ENCODE data around the gene GPR107.

GPR107 gene

DNA sequence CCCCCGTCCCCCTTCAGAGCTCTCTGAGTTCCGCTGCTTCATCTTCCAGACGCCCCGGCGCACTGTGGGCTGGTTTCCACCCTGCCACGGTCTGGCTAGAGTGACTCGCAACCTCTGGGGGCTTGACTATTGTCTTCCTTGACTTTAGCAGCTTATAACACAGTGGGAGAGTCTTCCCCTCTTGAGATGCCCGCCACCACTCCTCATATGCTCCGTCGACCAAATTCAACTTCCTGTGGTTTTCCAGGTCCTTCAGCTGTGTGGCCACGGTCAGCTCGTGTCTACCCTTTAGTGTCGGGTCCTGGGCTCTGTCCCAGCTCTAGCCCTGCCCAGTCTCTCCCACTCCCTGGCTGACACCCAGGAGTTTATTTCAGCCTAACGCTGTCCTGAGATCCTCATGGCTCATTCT is 90.3 kb downstream of the GPR107 start:
- no peak overlapping the region for H3K23ac ChIP-seq (ENCODE audit: low read length)
- H2AK5ac ChIP-seq (ENCODE audit: low read length): no peak overlapping the region
- H3K4ac ChIP-seq (ENCODE audit: low read depth, low read length): no peak overlapping the region
- H3K27ac ChIP-seq (ENCODE audit: low read depth, low read length): no peak overlapping the region
- H3K4me1 ChIP-seq (ENCODE audit: control insufficient read depth, low read depth, low read length): peaks cover 5% of the 10 kb centered on the region
- H3K36me3 ChIP-seq (ENCODE audit: control insufficient read depth, insufficient read depth, low read length): no peaks in the 10 kb centered on the region
- H3K79me1 ChIP-seq (ENCODE audit: low read length): no peaks in the 10 kb centered on the region
- H2BK15ac ChIP-seq (replicated peaks; ENCODE audit: low read depth): no peak overlapping the region
- H3K27me3 ChIP-seq (ENCODE audit: insufficient read depth, low read length, poor library complexity): no peaks in the 10 kb centered on the region
- no peak overlapping the region for H3K9ac ChIP-seq (ENCODE audit: low read length)
- H4K8ac ChIP-seq (ENCODE audit: low read depth, low read length): no peak overlapping the region
- H3K4me3 ChIP-seq (ENCODE audit: low read length): no peak overlapping the region
- no peak for DNase-seq
- H4K5ac ChIP-seq (ENCODE audit: low read length): no peak overlapping the region
- H3K79me2 ChIP-seq (ENCODE audit: control insufficient read depth, insufficient read depth, low read length): no peaks in the 10 kb centered on the region
- no peak overlapping the region for H3K4me2 ChIP-seq (ENCODE audit: low read length)
- no peak overlapping the region for H2BK5ac ChIP-seq (ENCODE audit: low read length)
- peak overlapping the region; percentile 5 for H3K18ac ChIP-seq (ENCODE audit: low read length)
- H2BK120ac ChIP-seq (ENCODE audit: low read depth, low read length): no peak overlapping the region
- WGBS (ENCODE audit: extremely low coverage, insufficient coverage, low lambda C conversion rate): no CpG with 5 or more reads among the region's 14 CpGs
- H3K56ac ChIP-seq (ENCODE audit: low read length): peak overlapping the region; percentile 34

DNA sequence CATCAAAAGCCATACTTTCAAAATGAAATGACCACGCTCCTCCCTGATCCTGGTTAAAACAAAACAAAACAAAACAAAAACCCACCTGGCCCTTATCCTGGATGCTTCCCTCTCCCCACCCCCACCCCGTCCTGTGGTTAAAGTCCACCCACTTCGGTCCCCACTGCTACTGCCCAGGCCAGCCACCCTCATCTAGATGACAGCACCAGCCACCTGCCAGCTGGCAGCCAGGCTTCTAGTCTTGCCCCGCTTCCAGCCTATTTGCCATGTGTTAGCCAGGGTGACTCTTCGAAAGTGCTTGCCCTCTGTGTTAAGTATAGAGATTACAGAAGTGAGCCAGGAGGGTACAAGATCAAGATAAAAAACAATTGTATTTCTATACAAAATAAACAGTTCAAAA is 91.0 kb downstream of the GPR107 start:
- Histone ChIP-seq H3K27ac (ENCODE audit: low read depth, low read length) (no peak overlapping the region), H4K5ac (ENCODE audit: low read length) (no peak overlapping the region), H3K23ac (ENCODE audit: low read length) (no peak overlapping the region), H3K4me2 (ENCODE audit: low read length) (no peak overlapping the region), H4K8ac (ENCODE audit: low read depth, low read length) (no peak overlapping the region), H2BK120ac (ENCODE audit: low read depth, low read length) (no peak overlapping the region), H3K18ac (ENCODE audit: low read length) (no peak overlapping the region), H2AK5ac (ENCODE audit: low read length) (no peak overlapping the region), H2BK5ac (ENCODE audit: low read length) (no peak overlapping the region), H3K4ac (ENCODE audit: low read depth, low read length) (no peak overlapping the region), H3K4me3 (ENCODE audit: low read length) (no peak overlapping the region), H3K56ac (ENCODE audit: low read length) (no peak overlapping the region), H3K4me1 (ENCODE audit: control insufficient read depth, low read depth, low read length) (peaks cover 2% of the 10 kb centered on the region), H3K79me2 (ENCODE audit: control insufficient read depth, insufficient read depth, low read length) (no peaks in the 10 kb centered on the region), H3K36me3 (ENCODE audit: control insufficient read depth, insufficient read depth, low read length) (no peaks in the 10 kb centered on the region), H3K27me3 (ENCODE audit: insufficient read depth, low read length, poor library complexity) (no peaks in the 10 kb centered on the region), H2BK15ac (replicated peaks; ENCODE audit: low read depth) (no peak overlapping the region), H3K9ac (ENCODE audit: low read length) (no peak overlapping the region), H3K79me1 (ENCODE audit: low read length) (no peaks in the 10 kb centered on the region)
- no CpG with 5 or more reads among the region's 5 CpGs for whole genome bisulfite sequencing (ENCODE audit: extremely low coverage, insufficient coverage, low lambda C conversion rate)
- DNase-seq: no peak

DNA sequence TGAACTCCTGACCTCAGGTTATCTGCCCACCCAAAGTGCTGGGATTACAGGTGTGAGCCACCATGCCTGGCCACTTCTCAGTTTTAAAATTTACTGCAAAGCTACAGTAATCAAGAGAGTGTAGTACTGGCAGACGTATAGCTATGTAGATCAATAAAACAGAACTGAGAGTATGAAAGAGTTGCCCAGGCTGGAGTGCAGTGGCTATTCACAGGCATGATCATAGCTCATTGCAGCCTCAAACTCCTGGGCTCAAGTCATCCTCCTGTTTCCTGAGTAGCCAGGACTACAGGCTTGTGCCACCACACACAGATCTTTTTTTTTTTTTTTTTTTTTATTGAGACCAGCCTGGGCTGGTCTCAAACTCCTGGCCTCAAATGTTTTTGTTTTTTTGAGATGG is 92.0 kb downstream of the GPR107 start:
- Histone ChIP-seq H3K36me3 (ENCODE audit: control insufficient read depth, insufficient read depth, low read length) (no peaks in the 10 kb centered on the region), H3K4me2 (ENCODE audit: low read length) (no peak overlapping the region), H3K4ac (ENCODE audit: low read depth, low read length) (no peak overlapping the region), H3K27ac (ENCODE audit: low read depth, low read length) (no peak overlapping the region), H4K8ac (ENCODE audit: low read depth, low read length) (no peak overlapping the region), H2AK5ac (ENCODE audit: low read length) (no peak overlapping the region), H3K4me1 (ENCODE audit: control insufficient read depth, low read depth, low read length) (peaks cover 2% of the 10 kb centered on the region), H2BK15ac (replicated peaks; ENCODE audit: low read depth) (no peak overlapping the region), H2BK120ac (ENCODE audit: low read depth, low read length) (no peak overlapping the region), H3K56ac (ENCODE audit: low read length) (no peak overlapping the region), H3K9ac (ENCODE audit: low read length) (no peak overlapping the region), H3K18ac (ENCODE audit: low read length) (no peak overlapping the region), H3K27me3 (ENCODE audit: insufficient read depth, low read length, poor library complexity) (no peaks in the 10 kb centered on the region), H2BK5ac (ENCODE audit: low read length) (no peak overlapping the region), H4K5ac (ENCODE audit: low read length) (no peak overlapping the region), H3K79me1 (ENCODE audit: low read length) (no peaks in the 10 kb centered on the region), H3K23ac (ENCODE audit: low read length) (no peak overlapping the region), H3K79me2 (ENCODE audit: control insufficient read depth, insufficient read depth, low read length) (no peaks in the 10 kb centered on the region), H3K4me3 (ENCODE audit: low read length) (no peak overlapping the region)
- no peak for DNase-seq
- no CpG with 5 or more reads among the region's 1 CpG for WGBS (ENCODE audit: extremely low coverage, insufficient coverage, low lambda C conversion rate)

DNA sequence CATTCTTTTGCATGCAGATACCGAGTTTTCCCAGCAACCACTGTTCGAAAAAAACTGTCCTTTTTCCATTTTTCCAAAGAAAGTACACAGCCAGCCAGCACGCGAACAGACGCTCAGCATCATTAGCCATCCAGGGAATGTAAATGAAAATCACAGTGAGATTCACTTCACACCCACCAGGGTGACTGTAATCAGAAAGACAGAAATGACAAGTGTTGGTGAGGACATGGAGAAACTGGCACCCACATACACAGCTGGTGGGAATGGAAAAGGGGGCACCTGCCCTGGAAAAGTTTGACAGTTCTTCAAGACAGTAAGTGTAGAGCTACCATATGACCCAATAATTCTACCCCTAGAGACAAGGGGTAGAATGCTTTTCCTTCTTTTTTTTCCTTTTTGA is 93.5 kb downstream of the GPR107 start:
- no peaks in the 10 kb centered on the region for H3K36me3 ChIP-seq (ENCODE audit: control insufficient read depth, insufficient read depth, low read length)
- H3K4me1 ChIP-seq (ENCODE audit: control insufficient read depth, low read depth, low read length): peaks cover 5% of the 10 kb centered on the region
- H3K23ac ChIP-seq (ENCODE audit: low read length): no peak overlapping the region
- H3K4ac ChIP-seq (ENCODE audit: low read depth, low read length): no peak overlapping the region
- H3K4me2 ChIP-seq (ENCODE audit: low read length): no peak overlapping the region
- H2BK15ac ChIP-seq (replicated peaks; ENCODE audit: low read depth): no peak overlapping the region
- H2AK5ac ChIP-seq (ENCODE audit: low read length): no peak overlapping the region
- no peak overlapping the region for H3K9ac ChIP-seq (ENCODE audit: low read length)
- no peak for DNase-seq
- H4K5ac ChIP-seq (ENCODE audit: low read length): no peak overlapping the region
- no peaks in the 10 kb centered on the region for H3K79me2 ChIP-seq (ENCODE audit: control insufficient read depth, insufficient read depth, low read length)
- H4K8ac ChIP-seq (ENCODE audit: low read depth, low read length): no peak overlapping the region
- no peaks in the 10 kb centered on the region for H3K79me1 ChIP-seq (ENCODE audit: low read length)
- no CpG with 5 or more reads among the region's 5 CpGs for WGBS (ENCODE audit: extremely low coverage, insufficient coverage, low lambda C conversion rate)
- no peak overlapping the region for H3K56ac ChIP-seq (ENCODE audit: low read length)
- no peak overlapping the region for H3K18ac ChIP-seq (ENCODE audit: low read length)
- no peak overlapping the region for H3K27ac ChIP-seq (ENCODE audit: low read depth, low read length)
- no peak overlapping the region for H2BK5ac ChIP-seq (ENCODE audit: low read length)
- H3K4me3 ChIP-seq (ENCODE audit: low read length): no peak overlapping the region
- no peak overlapping the region for H2BK120ac ChIP-seq (ENCODE audit: low read depth, low read length)
- no peaks in the 10 kb centered on the region for H3K27me3 ChIP-seq (ENCODE audit: insufficient read depth, low read length, poor library complexity)

DNA sequence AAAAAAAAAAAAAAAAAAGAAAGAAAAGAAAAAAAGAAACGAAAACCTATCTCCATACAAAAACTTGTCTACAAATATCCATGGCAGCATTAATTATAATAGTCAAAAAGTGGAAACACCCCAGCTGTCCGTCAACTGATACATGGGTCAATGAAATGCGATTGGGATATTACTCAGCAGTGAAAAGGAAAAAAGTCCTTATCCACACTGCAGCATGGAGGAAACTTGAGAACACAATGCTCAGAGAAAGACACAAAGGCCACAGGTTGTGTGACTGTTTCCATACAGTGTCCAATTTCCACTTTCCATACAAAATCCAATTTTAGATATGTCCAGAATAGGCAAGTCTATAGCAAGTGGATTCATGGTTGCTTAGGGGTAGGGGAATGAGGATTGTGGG is 94.2 kb downstream of the GPR107 start:
- no peaks in the 10 kb centered on the region for H3K36me3 ChIP-seq (ENCODE audit: control insufficient read depth, insufficient read depth, low read length)
- H3K23ac ChIP-seq (ENCODE audit: low read length): no peak overlapping the region
- peaks cover 5% of the 10 kb centered on the region for H3K4me1 ChIP-seq (ENCODE audit: control insufficient read depth, low read depth, low read length)
- H3K27me3 ChIP-seq (ENCODE audit: insufficient read depth, low read length, poor library complexity): no peaks in the 10 kb centered on the region
- H4K8ac ChIP-seq (ENCODE audit: low read depth, low read length): no peak overlapping the region
- no peak overlapping the region for H3K4ac ChIP-seq (ENCODE audit: low read depth, low read length)
- no peak overlapping the region for H3K4me2 ChIP-seq (ENCODE audit: low read length)
- no peak overlapping the region for H2BK120ac ChIP-seq (ENCODE audit: low read depth, low read length)
- H2BK5ac ChIP-seq (ENCODE audit: low read length): no peak overlapping the region
- no peak overlapping the region for H3K18ac ChIP-seq (ENCODE audit: low read length)
- H3K79me2 ChIP-seq (ENCODE audit: control insufficient read depth, insufficient read depth, low read length): no peaks in the 10 kb centered on the region
- no CpG with 5 or more reads among the region's 3 CpGs for WGBS (ENCODE audit: extremely low coverage, insufficient coverage, low lambda C conversion rate)
- no peak overlapping the region for H3K4me3 ChIP-seq (ENCODE audit: low read length)
- no peak for DNase-seq
- no peak overlapping the region for H2AK5ac ChIP-seq (ENCODE audit: low read length)
- no peak overlapping the region for H3K27ac ChIP-seq (ENCODE audit: low read depth, low read length)
- no peak overlapping the region for H2BK15ac ChIP-seq (replicated peaks; ENCODE audit: low read depth)
- H3K9ac ChIP-seq (ENCODE audit: low read length): no peak overlapping the region
- no peak overlapping the region for H4K5ac ChIP-seq (ENCODE audit: low read length)
- H3K79me1 ChIP-seq (ENCODE audit: low read length): no peaks in the 10 kb centered on the region
- H3K56ac ChIP-seq (ENCODE audit: low read length): no peak overlapping the region

DNA sequence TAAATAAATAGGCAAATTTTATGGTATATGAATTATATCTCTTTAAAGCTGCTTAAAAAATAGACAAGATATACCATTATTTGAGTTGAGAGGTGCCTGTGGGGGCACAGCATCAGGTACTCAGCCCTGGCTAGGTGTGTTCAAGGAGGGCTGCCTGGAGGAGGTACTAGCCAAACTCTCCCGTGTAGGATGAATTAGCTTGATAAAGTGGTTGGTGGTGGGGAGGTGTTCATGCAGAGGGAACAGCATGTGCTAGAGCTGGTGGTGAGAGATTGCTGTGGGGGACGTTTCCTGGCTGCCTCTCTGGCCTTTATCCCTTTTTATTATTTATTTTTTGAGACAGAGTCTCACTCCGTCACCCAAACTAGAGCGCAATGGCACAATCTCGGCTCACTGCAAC is 95.3 kb downstream of the GPR107 start:
- no peak overlapping the region for H3K4me2 ChIP-seq (ENCODE audit: low read length)
- H2AK5ac ChIP-seq (ENCODE audit: low read length): no peak overlapping the region
- H3K18ac ChIP-seq (ENCODE audit: low read length): no peak overlapping the region
- H3K36me3 ChIP-seq (ENCODE audit: control insufficient read depth, insufficient read depth, low read length): no peaks in the 10 kb centered on the region
- no CpG with 5 or more reads among the region's 5 CpGs for WGBS (ENCODE audit: extremely low coverage, insufficient coverage, low lambda C conversion rate)
- H3K4ac ChIP-seq (ENCODE audit: low read depth, low read length): no peak overlapping the region
- no peaks in the 10 kb centered on the region for H3K79me1 ChIP-seq (ENCODE audit: low read length)
- no peak overlapping the region for H3K27ac ChIP-seq (ENCODE audit: low read depth, low read length)
- peaks cover 6% of the 10 kb centered on the region for H3K4me1 ChIP-seq (ENCODE audit: control insufficient read depth, low read depth, low read length)
- no peaks in the 10 kb centered on the region for H3K27me3 ChIP-seq (ENCODE audit: insufficient read depth, low read length, poor library complexity)
- no peak overlapping the region for H2BK15ac ChIP-seq (replicated peaks; ENCODE audit: low read depth)
- no peak overlapping the region for H4K5ac ChIP-seq (ENCODE audit: low read length)
- no peak overlapping the region for H3K9ac ChIP-seq (ENCODE audit: low read length)
- no peak overlapping the region for H3K23ac ChIP-seq (ENCODE audit: low read length)
- H4K8ac ChIP-seq (ENCODE audit: low read depth, low read length): no peak overlapping the region
- no peak for DNase-seq
- H3K4me3 ChIP-seq (ENCODE audit: low read length): no peak overlapping the region
- no peak overlapping the region for H2BK120ac ChIP-seq (ENCODE audit: low read depth, low read length)
- H3K56ac ChIP-seq (ENCODE audit: low read length): no peak overlapping the region
- no peak overlapping the region for H2BK5ac ChIP-seq (ENCODE audit: low read length)
- no peaks in the 10 kb centered on the region for H3K79me2 ChIP-seq (ENCODE audit: control insufficient read depth, insufficient read depth, low read length)

Measured in mesendoderm (in vitro differentiated cells).